NCI-H1930 (cell line): ENCODE results near the gene CTAG1B.
"Not testable (repeated sequence)": the region's sequence is repeated elsewhere in the genome, so short reads cannot be mapped to it uniquely, and the experiment has no call there.

ENCODE experiments used
- DNase-seq, 2 experiments: peaks; one replicate each; lab custom pipeline; 2025; lab: John Stamatoyannopoulos, UW

CTAG1B gene

GRCh38 chrX:154619182-154619581 lies at the start of gene CTAG1B:
Gene CTAG1B (minus strand): TSS chrX:154619282. CDS start chrX:154619218, 64 bp downstream.
- DNase-seq, result not testable (repeated sequence)

- DNase-seq, result no peak
Measured at GRCh38 chrX:154661899-154662298, 42.8 kb upstream of the CTAG1B start.

- no peak for DNase-seq
Measured at GRCh38 chrX:154661170-154661569, 42.1 kb upstream of the CTAG1B start.

GRCh38 chrX:154660541-154660940 lies 41.5 kb upstream of the CTAG1B start:
- DNase-seq, result no peak

GRCh38 chrX:154658957-154659356 lies 39.9 kb upstream of the CTAG1B start:
- DNase-seq, result no peak

GRCh38 chrX:154658187-154658586 lies 39.1 kb upstream of the CTAG1B start:
- no peak for DNase-seq

GRCh38 chrX:154657226-154657805 lies 38.2 kb upstream of the CTAG1B start:
- DNase-seq, result no peak

- DNase-seq, result no peak
Measured at GRCh38 chrX:154655786-154656185, 36.7 kb upstream of the CTAG1B start.

GRCh38 chrX:154655346-154655745 lies 36.3 kb upstream of the CTAG1B start:
- no peak for DNase-seq

GRCh38 chrX:154654925-154655324 lies 35.8 kb upstream of the CTAG1B start:
- no peak for DNase-seq

- DNase-seq, result no peak
Measured at GRCh38 chrX:154654372-154654771, 35.3 kb upstream of the CTAG1B start.

- not testable (repeated sequence) for DNase-seq
Measured at GRCh38 chrX:154653413-154653812, 34.3 kb upstream of the CTAG1B start, which contains the start of gene CTAG2. Gene CTAG2 (minus strand): TSS chrX:154653579. CDS start chrX:154653515, 64 bp downstream.

- no peak for DNase-seq
Measured at GRCh38 chrX:154653048-154653401, 33.9 kb upstream of the CTAG1B start.

- DNase-seq, result no peak
Measured at GRCh38 chrX:154652311-154653047, 33.4 kb upstream of the CTAG1B start.

GRCh38 chrX:154650221-154650510 lies 31.1 kb upstream of the CTAG1B start:
- no peak for DNase-seq

GRCh38 chrX:154649503-154650220 lies 30.6 kb upstream of the CTAG1B start:
- no peak for DNase-seq

- no peak for DNase-seq
Measured at GRCh38 chrX:154648931-154649330, 29.8 kb upstream of the CTAG1B start.

GRCh38 chrX:154645745-154646378 lies 26.8 kb upstream of the CTAG1B start:
- DNase-seq, result not testable (repeated sequence)

- not testable (repeated sequence) for DNase-seq
Measured at GRCh38 chrX:154643708-154644107, 24.6 kb upstream of the CTAG1B start.

- not testable (repeated sequence) for DNase-seq
Measured at GRCh38 chrX:154641740-154642139, 22.7 kb upstream of the CTAG1B start.

GRCh38 chrX:154633661-154634060 lies 14.6 kb upstream of the CTAG1B start:
- DNase-seq, result not testable (repeated sequence)

- not testable (repeated sequence) for DNase-seq
Measured at GRCh38 chrX:154630949-154631348, 11.9 kb upstream of the CTAG1B start.

GRCh38 chrX:154628960-154629359 lies 9.9 kb upstream of the CTAG1B start:
- not testable (repeated sequence) for DNase-seq
